GM12872 (cell line): ENCODE results near the gene TIAM2.

Experiments used
- CTCF ChIP-seq: IDR thresholded peaks from 3 replicates; pipeline ENCODE4 v1.5.1; 2011; ENCODE audit warnings: low read depth, mild to moderate bottlenecking, low read length, moderate library complexity; ENCODE audit not compliant: insufficient read depth

The TIAM2 gene

GRCh38 chr6:155228546-155229166, 233.5 kb downstream of the TIAM2 start:
- TF ChIP-seq CTCF, result no peak

GRCh38 chr6:155232848-155233247, 237.7 kb downstream of the TIAM2 start:
- no peak for TF ChIP-seq CTCF

GRCh38 chr6:155234167-155234566, 239.1 kb downstream of the TIAM2 start:
- TF ChIP-seq CTCF, result no peak

GRCh38 chr6:155234687-155235086, 239.6 kb downstream of the TIAM2 start:
- TF ChIP-seq CTCF, result no peak

- no peak for TF ChIP-seq CTCF
Observed at GRCh38 chr6:155235087-155235486, 240.0 kb downstream of the TIAM2 start.

GRCh38 chr6:155237613-155238012, 242.5 kb downstream of the TIAM2 start:
- TF ChIP-seq CTCF, result no peak

- no peak for TF ChIP-seq CTCF
Observed at GRCh38 chr6:155240905-155241600, 245.9 kb downstream of the TIAM2 start.
